ENCODE measurements around the gene SETBP1.

Gene SETBP1

GRCh38 chr18:44733069-44733753 is 52.5 kb downstream of the SETBP1 start:
- no peak for FAIRE-seq

GRCh38 chr18:44733754-44734465 is 53.2 kb downstream of the SETBP1 start:
- FAIRE-seq, result no peak

GRCh38 chr18:44735096-44735495 is 54.4 kb downstream of the SETBP1 start:
- no peak for FAIRE-seq

GRCh38 chr18:44736664-44737380 is 56.1 kb downstream of the SETBP1 start:
- FAIRE-seq, result no peak

GRCh38 chr18:44737623-44738022 is 56.9 kb downstream of the SETBP1 start:
- no peak for FAIRE-seq

- FAIRE-seq, result no peak
These were observed 59.3 kb downstream of the SETBP1 start for GRCh38 chr18:44740000-44740399.

GRCh38 chr18:44741085-44741484 is 60.4 kb downstream of the SETBP1 start:
- FAIRE-seq, result no peak

GRCh38 chr18:44741511-44741910 is 60.8 kb downstream of the SETBP1 start:
- FAIRE-seq, result no peak

GRCh38 chr18:44742126-44742525 is 61.4 kb downstream of the SETBP1 start:
- no peak for FAIRE-seq

- no peak for FAIRE-seq
These were observed 62.1 kb downstream of the SETBP1 start for GRCh38 chr18:44742718-44743311.

- FAIRE-seq, result no peak
These were observed 62.9 kb downstream of the SETBP1 start for GRCh38 chr18:44743631-44744030.

GRCh38 chr18:44744161-44745121 is 63.8 kb downstream of the SETBP1 start:
- no peak for FAIRE-seq

GRCh38 chr18:44747157-44747556 is 66.5 kb downstream of the SETBP1 start:
- no peak for FAIRE-seq

GRCh38 chr18:44748582-44748981 is 67.9 kb downstream of the SETBP1 start:
- FAIRE-seq, result no peak

GRCh38 chr18:44750774-44751173 is 70.1 kb downstream of the SETBP1 start:
- FAIRE-seq, result no peak

- no peak for FAIRE-seq
These were observed 73.9 kb downstream of the SETBP1 start for GRCh38 chr18:44754567-44754966.

GRCh38 chr18:44758861-44759631 is 78.4 kb downstream of the SETBP1 start:
- FAIRE-seq, result no peak

- FAIRE-seq, result no peak
These were observed 79.2 kb downstream of the SETBP1 start for GRCh38 chr18:44759925-44760342.

- FAIRE-seq, result no peak
These were observed 81.1 kb downstream of the SETBP1 start for GRCh38 chr18:44761812-44762211.

- no peak for FAIRE-seq
These were observed 82.6 kb downstream of the SETBP1 start for GRCh38 chr18:44763327-44763726.

- no peak for FAIRE-seq
These were observed 84.2 kb downstream of the SETBP1 start for GRCh38 chr18:44764863-44765262.
